Mesenchymal stem cell (in vitro differentiated cells and primary cell): ENCODE measurements around the gene ARMC9.

Experiments
- DNase-seq: peaks from one replicate; pipeline ENCODE4 v3.0.0-alpha.2; 2013
- H2AFZ ChIP-seq: one replicate; pipeline ENCODE4 v1.6.1; 2013; ENCODE audit warnings: low read depth, mild to moderate bottlenecking, control low read depth, inconsistent platforms, low read length, moderate library complexity
- H2AK5ac ChIP-seq: 2 replicates; pipeline ENCODE4 v1.6.1; 2013; ENCODE audit warnings: low read length, moderate library complexity, mild to moderate bottlenecking, inconsistent platforms; ENCODE audit not compliant: severe bottlenecking
- H2BK120ac ChIP-seq: one replicate; pipeline ENCODE4 v1.6.1; 2013; ENCODE audit warnings: low read depth, mild to moderate bottlenecking, inconsistent platforms, low read length, moderate library complexity
- H2BK12ac ChIP-seq, 2 experiments: one replicate each; pipeline ENCODE4 v1.6.1; 2013; ENCODE audit warnings: inconsistent platforms in 2 of 2, low read length in 2 of 2, mild to moderate bottlenecking in 2 of 2, moderate library complexity in 2 of 2, control low read depth in 1 of 2
- H2BK15ac ChIP-seq: one replicate; pipeline ENCODE4 v1.6.1; 2013; ENCODE audit warnings: mild to moderate bottlenecking, low read depth, inconsistent platforms; ENCODE audit not compliant: poor library complexity, severe bottlenecking
- H2BK5ac ChIP-seq: 2 replicates; pipeline ENCODE4 v1.6.1; 2013; ENCODE audit warnings: low read depth, mild to moderate bottlenecking, low read length, control low read depth, inconsistent platforms; ENCODE audit not compliant: poor library complexity, severe bottlenecking
- H3K14ac ChIP-seq, 2 experiments: one replicate each; pipeline ENCODE4 v1.6.1; 2013; ENCODE audit warnings: inconsistent platforms in 2 of 2, low read length in 2 of 2, control low read depth in 1 of 2, mild to moderate bottlenecking in 1 of 2, moderate library complexity in 1 of 2
- H3K18ac ChIP-seq, 2 experiments: one replicate each; pipeline ENCODE4 v1.6.1; 2013; ENCODE audit warnings: inconsistent platforms in 2 of 2, low read length in 2 of 2, control low read depth in 1 of 2, low read depth in 1 of 2, mild to moderate bottlenecking in 1 of 2
- H3K23ac ChIP-seq, 2 experiments: one replicate each; pipeline ENCODE4 v1.6.1; 2013; ENCODE audit warnings: inconsistent platforms in 2 of 2, low read length in 2 of 2, mild to moderate bottlenecking in 2 of 2, moderate library complexity in 2 of 2, control low read depth in 1 of 2
- H3K27ac ChIP-seq: 2 replicates; pipeline ENCODE4 v1.5.1; 2013; ENCODE audit warnings: mild to moderate bottlenecking, moderate library complexity, low read length, control low read depth, inconsistent platforms; ENCODE audit not compliant: poor library complexity, severe bottlenecking
- H3K27me3 ChIP-seq, 2 experiments: 2 replicates each; pipeline versions ENCODE4 v1.6.1 to v1.7.0; 2013; ENCODE audit warnings: low read length in 2 of 2, mild to moderate bottlenecking in 2 of 2, moderate library complexity in 2 of 2, control low read depth in 1 of 2, inconsistent platforms in 1 of 2; ENCODE audit not compliant: control insufficient read depth in 1 of 2, insufficient read depth in 1 of 2
- H3K36me3 ChIP-seq, 2 experiments: 2 replicates each; pipeline versions ENCODE4 v1.6.1 to v1.7.0; 2013; ENCODE audit warnings: low read length in 2 of 2, control low read depth in 1 of 2, inconsistent platforms in 1 of 2, low read depth in 1 of 2, mild to moderate bottlenecking in 1 of 2; ENCODE audit not compliant: insufficient read depth in 2 of 2, control insufficient read depth in 1 of 2
- H3K4ac ChIP-seq, 2 experiments: one replicate each; pipeline ENCODE4 v1.6.1; 2013; ENCODE audit warnings: inconsistent platforms in 2 of 2, low read length in 2 of 2, mild to moderate bottlenecking in 2 of 2, moderate library complexity in 2 of 2, control low read depth in 1 of 2, low read depth in 1 of 2
- H3K4me1 ChIP-seq: 2 replicates; pipeline ENCODE4 v1.6.1; 2013; ENCODE audit warnings: low read depth, low read length, control low read depth; ENCODE audit not compliant: control insufficient read depth, insufficient read depth
- H3K4me2 ChIP-seq: 2 replicates; pipeline ENCODE4 v1.6.1; 2013; ENCODE audit warnings: low read length, mild to moderate bottlenecking, inconsistent platforms; ENCODE audit not compliant: poor library complexity, severe bottlenecking
- H3K4me3 ChIP-seq, 2 experiments: 2 replicates each; pipeline versions ENCODE4 v1.5.1 to v1.7.0; 2013; ENCODE audit warnings: low read length in 2 of 2, mild to moderate bottlenecking in 2 of 2, control low read depth in 1 of 2, low read depth in 1 of 2; ENCODE audit not compliant: insufficient read depth in 1 of 2
- H3K79me1 ChIP-seq: replicated peaks from 2 replicates; pipeline ENCODE4 v1.6.1; 2013; ENCODE audit warnings: mild to moderate bottlenecking, control low read depth, low read length, inconsistent platforms; ENCODE audit not compliant: poor library complexity, severe bottlenecking
- H3K9ac ChIP-seq: 2 replicates; pipeline ENCODE4 v1.7.0; 2013; ENCODE audit warnings: mild to moderate bottlenecking, low read length, moderate library complexity
- H3K9me3 ChIP-seq: 2 replicates; pipeline ENCODE4 v1.7.0; 2013; ENCODE audit warnings: mild to moderate bottlenecking, low read length; ENCODE audit not compliant: control insufficient read depth
- H4K8ac ChIP-seq: one replicate; pipeline ENCODE4 v1.6.1; 2013; ENCODE audit warnings: inconsistent platforms, mild to moderate bottlenecking, low read length, moderate library complexity
- H4K91ac ChIP-seq: one replicate; pipeline ENCODE4 v1.6.1; 2013; ENCODE audit warnings: mild to moderate bottlenecking, low read length, inconsistent platforms
- WGBS: methylation state at CpG from one replicate; pipeline ENCODE4 v1.1.7; 2013; ENCODE audit warnings: mixed read lengths; 5-methylcytosine and 5-hydroxymethylcytosine counted together

The ARMC9 gene

DNA sequence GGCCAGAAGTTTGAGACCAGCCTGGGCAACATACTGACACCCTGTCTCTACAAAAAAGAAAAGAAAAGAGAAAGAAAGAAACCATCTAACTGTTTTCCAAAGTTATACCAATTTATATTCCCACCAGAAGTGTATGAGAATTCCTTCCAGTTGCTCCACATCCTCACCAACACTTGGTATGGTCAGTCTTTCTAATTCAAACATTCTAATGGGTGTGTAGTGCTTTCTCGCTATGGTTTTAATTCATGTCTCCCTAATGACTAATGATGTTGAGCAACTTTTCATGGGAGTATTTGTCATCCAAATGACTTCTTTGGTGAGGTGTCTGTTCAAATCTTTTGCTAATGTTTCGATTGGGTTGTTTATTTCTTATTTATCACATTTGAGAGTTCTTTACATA, 186.5 kb downstream of the ARMC9 start:
- no peak for DNase-seq
- Histone ChIP-seq H2AK5ac (no peak overlapping the region), H2AFZ (no peak overlapping the region), H4K8ac (no peak overlapping the region), H2BK15ac (no peak overlapping the region), H2BK5ac (no peak overlapping the region), H3K23ac (no peak overlapping the region), H2BK120ac (no peak overlapping the region), H3K79me1 (no peaks in the 10 kb centered on the region), H4K91ac (no peak overlapping the region), H3K14ac (no peak overlapping the region), H3K27me3 (no peaks in the 10 kb centered on the region), H2BK12ac (no peak overlapping the region), H3K4me3 (no peak overlapping the region), H3K4me2 (no peak overlapping the region), H3K18ac (no peak overlapping the region), H3K9ac (no peak overlapping the region), H3K4ac (no peak overlapping the region), H3K9me3 (peaks cover 8% of the 10 kb centered on the region), H3K4me1 (peaks cover 34% of the 10 kb centered on the region), H3K27ac (no peak overlapping the region), H3K36me3 (peaks cover 0 to 3% of the 10 kb centered on the region in 2 experiments)
- no CpG with 5 or more reads among the region's 2 CpGs for whole genome bisulfite sequencing

DNA sequence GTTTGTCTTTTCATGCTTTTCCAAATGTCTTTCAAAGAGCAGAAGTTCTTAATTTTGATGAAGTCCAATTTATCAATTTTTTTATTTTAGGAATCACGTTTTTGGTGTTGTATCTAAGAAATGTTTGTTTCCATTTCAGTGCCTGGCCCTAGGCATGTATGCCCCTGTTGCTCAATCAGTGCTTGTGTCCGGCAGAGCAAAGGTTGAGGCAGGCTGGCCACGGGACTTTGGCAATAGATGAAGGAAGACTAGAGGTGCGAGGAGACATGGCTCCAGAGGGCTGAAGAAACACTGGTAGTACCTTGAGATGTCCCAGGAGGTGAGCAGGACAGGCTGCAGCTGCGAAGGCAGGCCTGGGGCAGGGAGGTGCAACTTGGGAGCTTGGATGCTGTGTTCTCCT, 187.0 kb downstream of the ARMC9 start:
- peaks cover 34% of the 10 kb centered on the region for H3K4me1 ChIP-seq
- 91% methylated on average over 5 of the region's 5 CpGs for WGBS
- no peak overlapping the region for H2BK15ac ChIP-seq
- no peak overlapping the region for H3K18ac ChIP-seq
- peaks cover 8% of the 10 kb centered on the region for H3K9me3 ChIP-seq
- H2AFZ ChIP-seq, result no peak overlapping the region
- no peak overlapping the region for H3K27ac ChIP-seq
- no peaks in the 10 kb centered on the region for H3K27me3 ChIP-seq
- H2BK5ac ChIP-seq, result no peak overlapping the region
- no peaks in the 10 kb centered on the region for H3K79me1 ChIP-seq
- H3K36me3 ChIP-seq, result peaks cover 0 to 3% of the 10 kb centered on the region in 2 experiments
- H2BK120ac ChIP-seq, result no peak overlapping the region
- H3K4ac ChIP-seq, result no peak overlapping the region
- no peak overlapping the region for H3K14ac ChIP-seq
- H3K4me3 ChIP-seq, result no peak overlapping the region
- no peak overlapping the region for H2AK5ac ChIP-seq
- H4K91ac ChIP-seq, result no peak overlapping the region
- no peak overlapping the region for H3K23ac ChIP-seq
- H3K4me2 ChIP-seq, result no peak overlapping the region
- H2BK12ac ChIP-seq, result peak overlapping the region in 1 of 2 experiments; percentile 55
- no peak overlapping the region for H3K9ac ChIP-seq
- H4K8ac ChIP-seq, result no peak overlapping the region
- no peak for DNase-seq

DNA sequence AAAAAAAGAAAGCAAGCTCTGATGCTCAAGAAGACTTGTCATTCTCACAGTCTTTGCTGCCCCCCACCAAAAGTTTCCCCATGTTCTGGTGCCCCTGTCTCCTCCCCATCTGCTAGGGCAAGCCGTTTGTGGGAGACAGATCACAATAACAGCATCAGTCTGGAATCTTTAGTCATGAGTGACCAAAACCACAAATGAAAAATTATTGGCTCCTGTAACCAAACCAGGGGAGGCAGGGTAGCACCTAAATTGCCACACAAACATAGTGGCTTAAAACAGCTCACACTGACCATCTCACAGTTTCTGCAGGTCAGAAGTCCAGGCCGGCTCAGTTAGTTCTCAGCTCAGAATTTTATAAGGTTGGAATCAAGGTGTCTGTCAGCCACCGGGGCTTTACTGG, 188.0 kb downstream of the ARMC9 start:
- no peak overlapping the region for H4K8ac ChIP-seq

DNA sequence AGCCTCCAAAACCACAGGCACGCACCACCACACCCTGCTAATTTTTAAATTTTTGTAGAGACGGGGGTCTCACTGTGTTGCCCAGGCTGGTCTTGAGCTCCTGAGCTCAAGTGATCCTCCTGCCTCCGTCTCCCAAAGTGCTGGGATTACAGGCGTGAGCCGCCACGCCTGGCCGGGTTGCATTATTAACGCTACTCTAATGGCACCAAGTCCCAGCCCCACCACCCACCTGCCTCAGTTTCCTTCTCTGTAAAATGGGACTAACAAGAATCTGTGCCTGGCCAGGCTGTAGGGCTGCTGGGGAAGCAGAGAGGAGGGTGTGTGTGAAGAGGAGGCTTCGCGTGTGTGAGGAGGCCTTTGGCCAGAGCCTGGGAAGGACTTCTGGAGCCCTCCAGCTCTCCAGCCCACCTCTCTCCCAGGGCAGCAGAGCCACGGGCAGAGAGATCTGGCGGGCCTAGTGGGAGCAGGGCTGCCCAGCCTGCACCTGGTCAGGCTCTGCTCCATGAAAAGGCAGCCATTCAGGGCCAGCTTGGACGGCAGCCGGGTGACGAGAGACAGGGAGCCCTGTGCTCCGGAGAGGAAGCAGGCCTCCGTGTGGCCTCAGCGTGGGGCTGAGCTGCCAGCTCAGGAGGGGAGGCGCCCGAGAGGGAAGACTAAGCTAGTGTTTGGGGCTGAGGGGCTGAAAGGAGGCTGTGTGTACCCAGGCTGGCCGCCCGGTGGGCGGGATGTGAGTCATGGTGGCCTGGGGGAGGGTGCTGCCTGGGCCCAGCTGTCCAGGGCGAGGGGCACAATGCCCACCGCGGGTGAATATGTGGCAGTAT, 189.7 kb downstream of the ARMC9 start:
- H3K27ac ChIP-seq, result peak overlapping the region; percentile 83
- peak overlapping the region; percentile 64 for H2AFZ ChIP-seq
- DNase-seq, result peak; percentile 50
- H2BK12ac ChIP-seq, result peak overlapping the region in 1 of 2 experiments; percentile 85
- H2BK15ac ChIP-seq, result no peak overlapping the region
- no peaks in the 10 kb centered on the region for H3K79me1 ChIP-seq
- no peak overlapping the region for H2BK120ac ChIP-seq
- H3K9ac ChIP-seq, result no peak overlapping the region
- peaks cover 8% of the 10 kb centered on the region for H3K9me3 ChIP-seq
- peak overlapping the region in 1 of 2 experiments; percentile 82 for H3K14ac ChIP-seq
- H4K8ac ChIP-seq, result peak overlapping the region; percentile 86
- peaks cover 0 to 3% of the 10 kb centered on the region in 2 experiments for H3K36me3 ChIP-seq
- peaks cover 34% of the 10 kb centered on the region for H3K4me1 ChIP-seq
- H3K4me3 ChIP-seq, result no peak overlapping the region
- peak overlapping the region; percentile 89 to 90 for H3K18ac ChIP-seq
- peak overlapping the region; percentile 6 to 48 for H3K4ac ChIP-seq
- no peak overlapping the region for H3K4me2 ChIP-seq
- no peak overlapping the region for H3K23ac ChIP-seq
- peaks cover 0 to 22% of the 10 kb centered on the region in 2 experiments for H3K27me3 ChIP-seq
- peak overlapping the region; percentile 54 for H2BK5ac ChIP-seq
- H2AK5ac ChIP-seq, result peak overlapping the region; percentile 40
- peak overlapping the region; percentile 5 for H4K91ac ChIP-seq
- 68% methylated on average over 20 of the region's 26 CpGs for WGBS

More for the DNA sequence above, 188.0 kb downstream of the ARMC9 start:
- H2BK12ac ChIP-seq, result no peak overlapping the region
- no peak overlapping the region for H3K4ac ChIP-seq
- peaks cover 0 to 6% of the 10 kb centered on the region in 2 experiments for H3K27me3 ChIP-seq
- H3K4me3 ChIP-seq, result no peak overlapping the region
- peaks cover 34% of the 10 kb centered on the region for H3K4me1 ChIP-seq
- peak; percentile 78 for DNase-seq
- peak overlapping the region; percentile 66 for H2BK5ac ChIP-seq
- H3K79me1 ChIP-seq, result no peaks in the 10 kb centered on the region
- peak overlapping the region; percentile 14 for H3K4me2 ChIP-seq
- H3K9ac ChIP-seq, result no peak overlapping the region
- H3K27ac ChIP-seq, result peak overlapping the region; percentile 81
- H2BK15ac ChIP-seq, result no peak overlapping the region
- peaks cover 0 to 3% of the 10 kb centered on the region in 2 experiments for H3K36me3 ChIP-seq
- no peak overlapping the region for H3K23ac ChIP-seq
- H2AFZ ChIP-seq, result no peak overlapping the region
- H2AK5ac ChIP-seq, result peak overlapping the region; percentile 54
- H2BK120ac ChIP-seq, result no peak overlapping the region
- H3K9me3 ChIP-seq, result peaks cover 8% of the 10 kb centered on the region
- 62% methylated on average over 3 of the region's 3 CpGs for WGBS
- no peak overlapping the region for H3K18ac ChIP-seq
- no peak overlapping the region for H3K14ac ChIP-seq
- no peak overlapping the region for H4K91ac ChIP-seq
